Measurements from ENCODE around the gene CASTOR1.

DNA sequence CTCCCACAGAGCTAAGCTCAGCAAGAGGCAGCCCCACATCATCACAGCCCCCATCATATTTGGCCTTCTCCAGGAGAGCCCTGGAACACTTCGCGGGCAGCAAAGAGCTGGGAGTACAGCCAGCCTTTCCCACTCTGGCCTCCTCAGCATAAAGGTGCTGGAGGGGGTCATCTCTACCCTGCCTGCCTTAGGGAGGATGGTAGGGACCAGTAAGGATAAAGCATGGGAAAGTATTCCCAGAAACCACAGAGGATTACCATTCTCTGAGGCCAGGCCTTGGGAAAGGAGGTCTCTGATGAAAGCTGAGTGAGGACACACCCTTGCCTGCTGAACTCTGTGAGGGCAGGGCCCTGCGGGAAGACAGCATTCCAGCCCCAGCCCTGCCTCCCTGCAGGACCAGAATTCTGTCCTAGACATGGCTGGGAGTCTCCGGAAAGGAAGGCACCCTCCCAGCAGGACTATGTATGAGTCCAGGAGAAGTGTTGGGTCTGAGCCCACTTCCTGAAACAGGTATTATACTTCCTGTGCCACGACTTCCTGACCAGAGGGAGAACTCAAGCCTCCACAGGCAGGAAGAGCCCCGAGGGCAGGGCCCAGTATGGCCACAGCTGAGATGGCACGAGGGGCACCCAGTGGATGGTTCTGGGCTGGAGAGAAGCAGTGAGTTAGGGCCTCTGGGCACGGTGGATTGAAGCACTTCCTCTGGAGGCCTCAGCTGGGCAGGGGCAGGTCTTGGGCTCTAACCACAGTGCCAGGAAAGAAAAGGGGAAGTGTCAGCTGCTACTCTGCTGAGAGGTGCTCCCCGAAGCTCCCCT, 12.9 kb upstream of the CASTOR1 start:
- TF ChIP-seq, protein P1, sequence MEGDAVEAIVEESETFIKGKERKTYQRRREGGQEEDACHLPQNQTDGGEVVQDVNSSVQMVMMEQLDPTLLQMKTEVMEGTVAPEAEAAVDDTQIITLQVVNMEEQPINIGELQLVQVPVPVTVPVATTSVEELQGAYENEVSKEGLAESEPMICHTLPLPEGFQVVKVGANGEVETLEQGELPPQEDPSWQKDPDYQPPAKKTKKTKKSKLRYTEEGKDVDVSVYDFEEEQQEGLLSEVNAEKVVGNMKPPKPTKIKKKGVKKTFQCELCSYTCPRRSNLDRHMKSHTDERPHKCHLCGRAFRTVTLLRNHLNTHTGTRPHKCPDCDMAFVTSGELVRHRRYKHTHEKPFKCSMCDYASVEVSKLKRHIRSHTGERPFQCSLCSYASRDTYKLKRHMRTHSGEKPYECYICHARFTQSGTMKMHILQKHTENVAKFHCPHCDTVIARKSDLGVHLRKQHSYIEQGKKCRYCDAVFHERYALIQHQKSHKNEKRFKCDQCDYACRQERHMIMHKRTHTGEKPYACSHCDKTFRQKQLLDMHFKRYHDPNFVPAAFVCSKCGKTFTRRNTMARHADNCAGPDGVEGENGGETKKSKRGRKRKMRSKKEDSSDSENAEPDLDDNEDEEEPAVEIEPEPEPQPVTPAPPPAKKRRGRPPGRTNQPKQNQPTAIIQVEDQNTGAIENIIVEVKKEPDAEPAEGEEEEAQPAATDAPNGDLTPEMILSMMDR (IDR thresholded peaks at IDR 0.05): no peak
- no peak for TF ChIP-seq POLR2A (IDR thresholded peaks at IDR 0.05)

Measured in heart left ventricle (tissue), 13 donors.